NCI-H1092 (cell line): ENCODE measurements around the gene NUP42.
"Not testable (repeated sequence)": the region's sequence is repeated elsewhere in the genome, so short reads cannot be mapped to it uniquely, and the experiment has no call there.

Source experiments
- DNase-seq: peaks from one replicate; lab custom pipeline; 2025; lab: John Stamatoyannopoulos, UW

NUP42 gene, protein sequence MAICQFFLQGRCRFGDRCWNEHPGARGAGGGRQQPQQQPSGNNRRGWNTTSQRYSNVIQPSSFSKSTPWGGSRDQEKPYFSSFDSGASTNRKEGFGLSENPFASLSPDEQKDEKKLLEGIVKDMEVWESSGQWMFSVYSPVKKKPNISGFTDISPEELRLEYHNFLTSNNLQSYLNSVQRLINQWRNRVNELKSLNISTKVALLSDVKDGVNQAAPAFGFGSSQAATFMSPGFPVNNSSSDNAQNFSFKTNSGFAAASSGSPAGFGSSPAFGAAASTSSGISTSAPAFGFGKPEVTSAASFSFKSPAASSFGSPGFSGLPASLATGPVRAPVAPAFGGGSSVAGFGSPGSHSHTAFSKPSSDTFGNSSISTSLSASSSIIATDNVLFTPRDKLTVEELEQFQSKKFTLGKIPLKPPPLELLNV

DNA sequence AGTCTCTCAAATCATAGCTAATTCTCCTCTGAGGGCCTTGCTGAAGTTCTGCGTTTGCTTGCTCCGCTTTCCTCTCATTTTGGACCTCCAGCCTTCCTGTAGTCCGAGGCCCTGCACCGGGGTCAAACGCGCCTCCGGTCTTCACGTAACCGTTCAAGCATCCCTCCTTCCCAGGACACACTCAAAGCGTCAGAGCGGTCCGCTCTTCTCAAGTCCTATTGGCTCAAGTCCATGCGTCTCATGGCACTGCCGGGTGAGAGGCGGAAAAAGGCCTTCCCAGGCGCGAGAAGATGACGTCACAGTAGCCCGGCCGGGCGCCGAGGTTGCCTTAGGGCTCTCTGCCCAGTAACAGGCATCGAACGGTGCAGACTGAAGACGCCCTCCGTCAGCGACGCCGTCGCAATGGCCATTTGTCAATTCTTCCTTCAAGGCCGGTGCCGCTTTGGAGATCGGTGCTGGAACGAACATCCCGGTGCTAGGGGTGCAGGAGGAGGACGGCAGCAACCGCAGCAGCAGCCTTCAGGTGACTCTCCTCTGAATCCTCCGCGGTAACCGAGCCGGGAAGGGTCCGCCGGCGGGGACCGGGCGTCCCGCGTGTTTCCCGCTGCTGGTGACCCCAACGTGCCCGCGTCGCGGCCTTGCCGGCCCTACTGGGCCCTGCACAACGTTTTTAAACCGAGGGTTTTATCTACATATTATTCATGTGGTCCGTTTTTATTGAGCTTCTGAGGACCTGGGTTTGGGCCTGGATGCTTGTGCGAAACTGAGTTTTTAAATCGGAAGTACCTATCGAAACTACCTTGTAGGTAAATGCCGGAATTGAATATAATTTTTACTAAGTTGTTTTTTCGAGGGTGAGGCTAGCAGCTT is at the start of gene NUP42:
Gene NUP42 (plus strand): TSS at position 365 of the 870 bp plus-strand sequence. CDS start 38 bp downstream, at position 403.
- DNase-seq: peak; percentile 99

- no peak for DNase-seq
These were observed 48.1 kb upstream of the NUP42 start for GRCh38 chr7:23133797-23134196.

GRCh38 chr7:23135755-23136154 is 46.1 kb upstream of the NUP42 start:
- no peak for DNase-seq

DNA sequence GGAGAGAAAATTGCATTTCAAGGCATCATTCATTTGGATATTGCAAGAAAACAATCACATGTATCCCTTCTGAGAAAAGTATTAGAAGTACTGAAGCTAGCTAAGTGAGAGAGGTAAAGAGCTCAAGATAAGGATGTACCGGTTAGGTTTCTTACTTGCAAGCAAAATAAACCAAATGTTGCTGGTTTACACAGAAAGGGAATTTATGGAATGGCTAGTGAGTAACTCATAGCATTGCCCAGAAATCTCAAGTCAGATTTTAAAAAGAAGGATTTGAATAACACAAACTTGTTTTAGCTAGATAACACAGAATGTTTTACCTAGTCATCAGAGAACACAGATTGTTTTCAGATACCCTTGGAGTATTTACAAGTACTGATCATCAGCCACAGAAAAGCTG is 45.6 kb upstream of the NUP42 start:
- no peak for DNase-seq

GRCh38 chr7:23157679-23158078 is 24.2 kb upstream of the NUP42 start:
- no peak for DNase-seq

DNA sequence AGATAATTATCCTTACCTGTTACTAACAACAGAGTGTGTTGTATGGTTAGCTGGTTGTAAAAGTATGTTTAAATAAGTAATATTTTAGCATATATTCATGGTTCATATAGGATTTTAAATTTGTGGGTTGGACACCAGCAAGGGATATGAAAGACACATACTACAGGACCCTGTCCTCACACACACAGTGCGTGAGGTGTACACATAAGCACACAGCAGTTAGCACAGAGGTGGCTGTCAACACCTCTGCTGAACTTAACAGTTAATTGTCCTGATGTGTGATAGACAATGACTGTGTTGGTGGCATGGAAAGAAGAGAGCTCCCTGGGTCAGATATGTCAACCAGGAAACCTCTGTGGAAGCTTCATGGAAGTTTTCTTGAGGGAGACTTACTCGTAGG is 23.3 kb upstream of the NUP42 start:
- DNase-seq: no peak

DNA sequence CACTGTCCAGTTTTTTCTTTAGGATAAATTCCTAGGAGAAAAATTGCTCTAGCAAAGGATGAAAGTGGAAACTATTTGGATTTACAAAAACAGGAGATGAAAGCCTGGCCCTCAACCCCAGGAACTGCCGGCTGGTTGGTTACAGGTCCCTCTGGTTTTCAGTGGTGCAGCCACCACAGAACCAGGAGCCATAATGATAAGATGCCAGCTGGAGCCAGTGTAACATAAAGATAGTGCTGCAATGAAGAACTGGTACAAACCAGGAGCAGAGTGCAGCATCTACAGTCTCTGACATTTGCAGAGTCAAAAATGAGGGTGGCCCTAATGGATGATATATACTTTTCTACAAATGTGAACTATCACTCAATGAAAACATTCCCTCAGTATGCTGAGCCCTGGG is 20.4 kb upstream of the NUP42 start:
- no peak for DNase-seq

GRCh38 chr7:23164846-23165245 is 17.0 kb upstream of the NUP42 start:
- DNase-seq: no peak

DNA sequence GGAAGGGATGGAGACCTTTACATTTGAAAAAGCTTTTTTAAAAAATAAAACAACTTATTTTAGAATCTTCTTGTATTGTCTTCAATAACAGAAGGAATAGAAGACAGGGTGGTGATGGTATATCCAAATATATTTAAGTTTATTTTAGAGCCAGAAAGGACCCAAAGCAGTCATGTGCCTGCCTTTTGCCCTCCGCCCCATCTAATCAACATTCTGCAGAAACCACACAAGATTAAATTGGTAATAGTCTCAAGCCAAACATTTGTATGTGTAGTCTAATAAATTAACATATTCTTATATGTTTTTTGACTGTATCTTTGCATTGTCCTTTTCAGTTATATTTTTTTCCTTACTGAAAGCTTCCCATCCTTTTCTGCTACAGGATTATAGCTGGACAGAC is 16.5 kb upstream of the NUP42 start:
- DNase-seq: no peak

- DNase-seq: no peak
These were observed 14.2 kb upstream of the NUP42 start for GRCh38 chr7:23167691-23168090.

- DNase-seq: no peak
These were observed 13.6 kb upstream of the NUP42 start for GRCh38 chr7:23168111-23168885.

DNA sequence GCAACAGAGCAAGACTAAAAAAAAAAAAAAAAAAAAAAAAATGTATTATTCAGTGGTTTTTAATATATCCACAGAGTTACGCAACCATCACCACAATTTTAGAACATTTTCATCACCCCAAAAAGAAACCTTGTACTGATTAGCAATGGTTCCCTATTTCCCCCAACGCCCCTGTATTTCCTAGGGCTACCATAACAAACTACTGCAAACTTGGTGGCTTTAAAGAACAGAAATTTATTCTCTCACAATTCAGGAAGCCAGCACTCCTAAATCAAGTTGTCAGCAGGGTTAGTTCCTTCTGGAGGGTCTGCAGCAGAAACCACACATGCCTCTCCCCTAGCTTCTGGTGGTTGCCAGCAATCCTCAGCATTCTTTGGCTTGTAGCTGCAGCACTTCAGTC is 5.9 kb upstream of the NUP42 start:
- no peak for DNase-seq

- no peak for DNase-seq
These were observed 1.6 kb downstream of the NUP42 start for GRCh38 chr7:23183279-23184012.

DNA sequence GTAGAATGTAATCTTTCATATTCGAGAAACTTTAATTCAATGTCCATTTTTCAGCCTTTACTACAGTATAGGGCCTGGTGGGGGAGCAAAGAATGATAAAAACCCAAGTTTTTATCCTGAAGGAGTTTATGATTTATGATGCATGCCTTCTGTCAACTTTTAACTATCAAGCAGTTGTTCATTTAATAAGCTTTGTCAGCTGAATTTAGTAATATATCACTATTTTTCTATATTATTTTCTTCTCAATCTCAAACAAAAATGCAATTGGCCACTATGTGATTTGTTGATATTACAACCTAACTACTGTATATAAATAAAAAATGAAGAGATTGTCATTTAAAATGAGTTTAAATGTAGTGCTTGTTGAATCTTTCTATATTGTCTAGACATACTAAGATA is 2.4 kb downstream of the NUP42 start:
- no peak for DNase-seq

DNA sequence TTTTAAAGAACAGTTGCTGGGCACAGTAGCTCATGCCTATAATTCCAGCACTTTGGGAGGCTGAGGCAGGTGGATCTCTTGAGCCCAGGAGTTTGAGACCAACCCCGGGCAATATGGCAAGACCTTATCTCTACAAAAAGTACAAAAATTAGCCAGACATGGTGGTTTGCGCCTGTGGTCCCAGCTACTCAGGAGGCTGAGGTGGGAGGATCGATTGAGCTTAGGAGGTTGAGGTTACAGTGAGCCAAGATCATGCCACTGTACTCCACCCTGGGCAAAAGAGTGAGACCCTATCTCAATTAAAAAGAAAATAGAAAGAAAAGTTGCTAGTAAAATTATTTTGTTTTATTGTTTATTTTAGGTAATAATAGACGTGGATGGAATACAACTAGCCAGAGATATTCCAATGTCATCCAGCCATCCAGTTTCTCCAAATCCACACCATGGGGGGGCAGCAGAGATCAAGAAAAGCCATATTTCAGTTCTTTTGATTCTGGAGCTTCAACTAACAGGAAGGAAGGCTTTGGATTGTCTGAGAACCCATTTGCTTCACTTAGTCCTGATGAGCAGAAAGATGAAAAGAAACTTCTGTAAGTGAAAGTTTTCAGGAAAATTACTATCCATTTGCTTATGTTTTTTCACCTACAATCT is 3.0 kb downstream of the NUP42 start:
- DNase-seq: no peak

- no peak for DNase-seq
These were observed 4.1 kb downstream of the NUP42 start for GRCh38 chr7:23185980-23186379.

DNA sequence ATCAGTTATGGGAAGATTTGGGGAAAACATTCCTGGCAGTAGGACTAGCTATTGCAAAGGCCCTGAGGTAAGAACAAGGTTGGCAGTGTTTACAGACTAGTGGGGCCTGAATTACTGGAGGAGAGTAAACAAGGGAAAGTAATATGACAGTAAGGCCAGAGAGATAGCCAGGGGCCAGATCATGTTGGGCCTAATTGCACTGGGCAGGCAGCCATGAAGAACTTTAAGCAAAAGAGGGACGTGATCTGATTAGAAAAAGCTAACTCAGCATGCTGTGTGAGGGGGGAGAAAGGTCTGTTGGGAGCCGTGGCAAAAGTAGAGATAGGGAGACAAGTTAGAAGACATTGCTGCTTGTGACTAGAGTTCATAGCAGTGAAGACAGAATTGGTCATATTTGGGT is 9.2 kb downstream of the NUP42 start:
- DNase-seq: no peak

- DNase-seq: not testable (repeated sequence)
These were observed 11.9 kb downstream of the NUP42 start for GRCh38 chr7:23193650-23194227.

GRCh38 chr7:23196306-23196705 is 14.5 kb downstream of the NUP42 start:
- DNase-seq: no peak

GRCh38 chr7:23197745-23198144 is 15.9 kb downstream of the NUP42 start:
- not testable (repeated sequence) for DNase-seq

DNA sequence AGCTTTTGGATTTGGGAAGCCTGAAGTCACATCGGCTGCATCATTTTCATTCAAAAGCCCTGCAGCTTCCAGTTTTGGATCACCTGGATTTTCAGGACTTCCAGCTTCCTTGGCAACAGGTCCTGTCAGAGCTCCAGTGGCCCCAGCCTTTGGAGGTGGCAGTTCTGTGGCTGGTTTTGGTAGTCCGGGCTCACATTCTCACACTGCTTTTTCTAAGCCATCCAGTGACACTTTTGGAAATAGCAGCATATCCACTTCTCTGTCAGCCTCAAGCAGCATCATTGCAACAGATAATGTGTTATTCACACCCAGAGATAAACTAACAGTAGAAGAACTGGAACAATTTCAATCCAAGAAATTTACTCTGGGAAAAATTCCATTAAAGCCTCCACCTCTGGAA is 18.5 kb downstream of the NUP42 start:
- DNase-seq: no peak
